IMR-90 (cell line): Measurements from ENCODE around the gene TIPIN. TPM values are rescaled to one million over a fixed set of nuclear protein-coding genes. Genes with fewer than 3 reads are reported as not detected.

Experiments used
- ATAC-seq: fragments of 200-7000 bp; cut with Tn5 transposase; 2 replicates; pipeline ENCODE4 v1.9.1; 2020; ENCODE audit warnings: low read depth, mild to moderate bottlenecking, moderate library complexity
- BruUV-seq: library from RNA; stranded (reverse); fragments of 400-500 nt; replicated peaks from 2 replicates; lab custom pipeline; 2021; lab: Mats Ljungman, UMichigan
- CTCF ChIA-PET: fragments of 300-600 bp; formaldehyde crosslinking; extraction: SDS; loops from one replicate; lab custom pipeline; 2021; ENCODE audit warnings: antibody characterized with exemption; lab: Yijun Ruan, JAX
- POLR2A ChIA-PET: fragments of 300-600 bp; sonication (Branson Sonifier 250); formaldehyde crosslinking; loops from one replicate; lab custom pipeline; 2022; ENCODE audit warnings: antibody characterized with exemption; ENCODE audit not compliant: unreplicated experiment; lab: Charles Lee
- DNase-seq: peaks from one replicate; pipeline ENCODE4 v3.0.0; 2013
- H2AFZ ChIP-seq: replicated peaks from 2 replicates; pipeline ENCODE3; 2013; ENCODE audit warnings: low read length, mild to moderate bottlenecking; ENCODE audit not compliant: poor library complexity
- H2AK5ac ChIP-seq: 2 replicates; pipeline ENCODE4 v1.6.1; 2013; ENCODE audit warnings: low read depth, low read length, inconsistent platforms
- H2AK9ac ChIP-seq: replicated peaks from 2 replicates; pipeline ENCODE3; 2013; ENCODE audit warnings: mild to moderate bottlenecking, low read depth, low read length, moderate library complexity; ENCODE audit not compliant: poor library complexity
- H2BK120ac ChIP-seq: 2 replicates; pipeline ENCODE4 v1.6.1; 2013; ENCODE audit warnings: low read depth, low read length, inconsistent platforms
- H2BK15ac ChIP-seq: 3 replicates; pipeline ENCODE4 v1.6.1; 2013; ENCODE audit warnings: low read depth, low read length, inconsistent platforms
- H2BK20ac ChIP-seq: 2 replicates; pipeline ENCODE4 v1.6.1; 2013; ENCODE audit warnings: low read depth, mild to moderate bottlenecking, inconsistent platforms, low read length, moderate library complexity
- H2BK5ac ChIP-seq: 2 replicates; pipeline ENCODE4 v1.6.1; 2013; ENCODE audit warnings: mild to moderate bottlenecking, low read depth, low read length, inconsistent platforms; ENCODE audit not compliant: poor library complexity, severe bottlenecking
- H3K14ac ChIP-seq: replicated peaks from 2 replicates; pipeline ENCODE4 v1.6.1; 2013; ENCODE audit warnings: low read depth, low read length, inconsistent platforms
- H3K18ac ChIP-seq: 2 replicates; pipeline ENCODE4 v1.6.1; 2013; ENCODE audit warnings: low read depth, low read length, control low read depth
- H3K23ac ChIP-seq: 2 replicates; pipeline ENCODE4 v1.6.1; 2013; ENCODE audit warnings: low read depth, low read length, inconsistent platforms
- H3K27ac ChIP-seq: 2 replicates; pipeline ENCODE4 v1.5.1; 2013; ENCODE audit warnings: mild to moderate bottlenecking, control low read depth, low read length; ENCODE audit not compliant: insufficient read depth
- H3K27me3 ChIP-seq: 2 replicates; pipeline ENCODE4 v1.6.1; 2013; ENCODE audit warnings: low read length; ENCODE audit not compliant: control insufficient read depth, insufficient read depth
- H3K36me3 ChIP-seq: 2 replicates; pipeline ENCODE4 v1.6.1; 2013; ENCODE audit warnings: low read length, mixed read lengths; ENCODE audit not compliant: control insufficient read depth, insufficient read depth
- H3K4ac ChIP-seq: 2 replicates; pipeline ENCODE4 v1.6.1; 2013; ENCODE audit warnings: low read depth, low read length, inconsistent platforms
- H3K4me1 ChIP-seq: 2 replicates; pipeline ENCODE4 v1.6.1; 2013; ENCODE audit warnings: low read length, mixed read lengths; ENCODE audit not compliant: control insufficient read depth, insufficient read depth
- H3K4me2 ChIP-seq: 2 replicates; pipeline ENCODE4 v1.6.1; 2013; ENCODE audit warnings: low read depth, mild to moderate bottlenecking, control low read depth, low read length, moderate library complexity
- H3K4me3 ChIP-seq: 2 replicates; pipeline ENCODE4 v1.5.1; 2013; ENCODE audit warnings: low read depth, mild to moderate bottlenecking, control low read depth, low read length, moderate library complexity; ENCODE audit not compliant: insufficient read depth
- H3K56ac ChIP-seq: 2 replicates; pipeline ENCODE4 v1.6.1; 2013; ENCODE audit warnings: low read length, inconsistent platforms; ENCODE audit not compliant: insufficient read depth; ENCODE audit errors: extremely low read depth
- H3K79me1 ChIP-seq, 2 experiments: 2 replicates each; pipeline ENCODE4 v1.6.1; 2013; ENCODE audit warnings: low read length in 2 of 2, inconsistent platforms in 1 of 2, low read depth in 1 of 2
- H3K9ac ChIP-seq: 2 replicates; pipeline ENCODE4 v1.6.1; 2013; ENCODE audit warnings: low read depth, low read length, control low read depth
- H3K9me1 ChIP-seq: 2 replicates; pipeline ENCODE4 v1.6.1; 2013; ENCODE audit warnings: low read length, inconsistent platforms; ENCODE audit not compliant: insufficient read depth
- H3K9me3 ChIP-seq: 2 replicates; pipeline ENCODE4 v1.6.1; 2013; ENCODE audit warnings: low read length; ENCODE audit not compliant: control insufficient read depth, insufficient read depth
- H4K20me1 ChIP-seq: 2 replicates; pipeline ENCODE4 v1.6.1; 2013; ENCODE audit warnings: low read length, inconsistent platforms; ENCODE audit not compliant: insufficient read depth
- H4K5ac ChIP-seq: 2 replicates; pipeline ENCODE4 v1.6.1; 2013; ENCODE audit warnings: mild to moderate bottlenecking, low read depth, low read length, control low read depth
- H4K8ac ChIP-seq, 2 experiments: 2 replicates each; pipeline ENCODE4 v1.6.1; 2013; ENCODE audit warnings: low read depth in 2 of 2, low read length in 2 of 2, control low read depth in 1 of 2, inconsistent platforms in 1 of 2
- H4K91ac ChIP-seq: 2 replicates; pipeline ENCODE4 v1.6.1; 2013; ENCODE audit warnings: low read depth, low read length, inconsistent platforms; ENCODE audit not compliant: insufficient read depth
- CEBPB ChIP-seq: IDR thresholded peaks from 2 replicates; pipeline ENCODE4 v1.6.1; 2012; ENCODE audit warnings: low read depth, low read length, improper control_type of control experiment
- CHD1 ChIP-seq: IDR thresholded peaks from 2 replicates; pipeline ENCODE4 v1.6.1; 2012; ENCODE audit warnings: low read depth, low read length, improper control_type of control experiment
- FOS ChIP-seq: fragments of 150-350 bp; IDR thresholded peaks from 2 replicates; pipeline ENCODE4 v1.6.1; 2016; ENCODE audit warnings: low read depth, low read length
- MAFK ChIP-seq: IDR thresholded peaks from 2 replicates; pipeline ENCODE4 v1.6.1; 2012; ENCODE audit warnings: low read depth, low read length, improper control_type of control experiment
- MAZ ChIP-seq: IDR thresholded peaks from 2 replicates; pipeline ENCODE4 v1.6.1; 2012; ENCODE audit warnings: low read depth, mild to moderate bottlenecking, low read length, improper control_type of control experiment, moderate library complexity, borderline replicate concordance
- MXI1 ChIP-seq: IDR thresholded peaks from 2 replicates; pipeline ENCODE4 v1.6.1; 2012; ENCODE audit warnings: low read depth, mild to moderate bottlenecking, low read length, moderate library complexity, borderline replicate concordance
- NFE2L2 ChIP-seq: fragments of 150-350 bp; IDR thresholded peaks from 2 replicates; pipeline ENCODE4 v1.6.1; 2016; ENCODE audit warnings: low read depth, mild to moderate bottlenecking, low read length
- POLR2A ChIP-seq: IDR thresholded peaks from 2 replicates; pipeline ENCODE4 v1.6.1; 2012; ENCODE audit warnings: mild to moderate bottlenecking, low read depth, low read length
- RAD21 ChIP-seq: IDR thresholded peaks from 2 replicates; pipeline ENCODE4 v1.6.1; 2012; ENCODE audit warnings: low read length, improper control_type of control experiment
- RCOR1 ChIP-seq: IDR thresholded peaks from 2 replicates; pipeline ENCODE4 v1.6.1; 2012; ENCODE audit warnings: mild to moderate bottlenecking, low read length, improper control_type of control experiment; ENCODE audit not compliant: insufficient replicate concordance
- RFX5 ChIP-seq: IDR thresholded peaks from 2 replicates; pipeline ENCODE4 v1.8.0; 2012; ENCODE audit warnings: low read depth, mild to moderate bottlenecking, low read length, moderate library complexity
- SMC3 ChIP-seq: fragments of 150-350 bp; IDR thresholded peaks from 2 replicates; pipeline ENCODE4 v1.6.1; 2016; ENCODE audit warnings: low read depth, mild to moderate bottlenecking, antibody characterized with exemption, low read length, moderate library complexity
- WGBS, 2 experiments: methylation state at CpG; one replicate each; pipeline versions ENCODE4 v1.1.5 to v1.1.7; 2013; ENCODE audit warnings: missing lambda C conversion rate in 2 of 2; ENCODE audit not compliant: insufficient read length in 1 of 2; ENCODE audit errors: extremely low coverage in 2 of 2; 5-methylcytosine and 5-hydroxymethylcytosine counted together
- dilution Hi-C: fragments of 300-500 bp; cut with HindIII; formaldehyde crosslinking; loops from one replicate; pipeline ENCODE4 v1.14.3; 2018; ENCODE audit warnings: low sequenced_read_pairs; ENCODE audit not compliant: unreplicated experiment
- in situ Hi-C: fragments of 300-500 bp; cut with MboI; formaldehyde crosslinking; loops from 3 replicates; pipeline ENCODE4 v1.14.3; 2019; ENCODE audit warnings: low sequenced_read_pairs, inconsistent platforms, mixed read lengths
- intact Hi-C: fragments of 100-400 bp; cut with micrococcal nuclease; formaldehyde crosslinking; loops from 2 replicates; pipeline ENCODE4 v1.10.0; 2022
- polyA plus RNA-seq, 3 experiments: library from polyadenylated mRNA; depleted of rRNA; stranded (reverse); fragments of >200 nt; gene quantifications; 2 replicates each; pipeline ENCODE4 v1.2.3, GENCODE V29; 2012; ENCODE audit warnings: low replicate concordance in 1 of 3
- total RNA-seq: library from RNA; depleted of rRNA; stranded (reverse); fragments of >200 nt; gene quantifications from 2 replicates; pipeline ENCODE4 v1.2.3, GENCODE V29; 2012
- TF ChIP-seq, protein P1 (sequence below): fragments of 150-350 bp; IDR thresholded peaks from 2 replicates; pipeline ENCODE4 v1.6.1; 2016; ENCODE audit warnings: low read depth, mild to moderate bottlenecking, low read length, moderate library complexity, borderline replicate concordance
- TF ChIP-seq, protein P2 (sequence below): conservative IDR thresholded peaks from 2 replicates; pipeline ENCODE4 v1.5.1; 2012; ENCODE audit warnings: mild to moderate bottlenecking, low read depth, low read length, improper control_type of control experiment
- TF ChIP-seq, protein P3 (sequence below): fragments of 150-350 bp; IDR thresholded peaks from 2 replicates; pipeline ENCODE4 v1.6.1; 2017; ENCODE audit warnings: mild to moderate bottlenecking, antibody characterized with exemption, low read length, low read depth

Gene TIPIN
- total and polyA plus RNA-seq, 2 of the 4 experiments (the other 2 are of a cell fraction): 6.3 to 7.3 TPM

DNA sequence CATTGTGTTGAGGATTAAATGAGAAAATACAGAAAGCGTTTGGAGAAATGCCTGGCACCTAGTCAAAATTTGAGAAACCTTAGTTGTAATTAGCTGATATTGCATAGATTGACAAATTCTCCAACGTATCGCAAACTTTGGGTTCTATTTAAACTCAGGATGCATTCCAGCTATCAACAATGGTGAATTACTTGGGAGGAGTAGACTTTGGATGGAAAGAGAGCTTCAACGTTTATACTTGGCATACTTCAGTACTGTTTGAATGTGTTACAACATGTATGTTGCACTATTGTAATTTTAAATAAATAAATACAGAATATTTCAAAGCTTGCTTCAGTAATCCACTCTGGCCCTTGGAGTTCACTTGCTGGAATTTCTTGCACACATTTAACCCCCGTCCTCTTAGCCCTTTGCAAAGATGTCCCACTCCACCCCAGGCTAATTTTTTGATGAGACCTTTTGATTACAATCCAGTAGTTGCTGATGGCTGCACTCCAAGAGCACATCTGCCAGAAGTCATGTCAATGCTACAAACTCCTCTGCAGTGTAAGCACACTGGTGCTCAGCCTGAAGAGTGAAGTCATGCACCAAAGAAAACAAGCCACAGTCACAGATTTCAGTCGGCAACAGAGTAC is 67.8 kb downstream of the TIPIN start:
- Histone ChIP-seq H4K20me1 (no peaks in the 10 kb centered on the region), H4K91ac (no peak overlapping the region), H3K27ac (no peak overlapping the region), H3K23ac (0 out of 2 replicates have a peak overlapping the region, but pooled peaks have one; percentile 45), H2AK5ac (no peak overlapping the region), H3K4me3 (no peak overlapping the region), H3K9me3 (no peaks in the 10 kb centered on the region), H3K36me3 (no peaks in the 10 kb centered on the region), H4K5ac (no peak overlapping the region), H3K79me1 (peaks cover 0 to 8% of the 10 kb centered on the region in 2 experiments; a peak in 1 of 4 replicates), H3K4me1 (peaks cover 5% of the 10 kb centered on the region; the same call in 1 of the 2 replicates), H3K18ac (no peak overlapping the region), H3K9me1 (no peaks in the 10 kb centered on the region), H2AFZ (no peak overlapping the region), H2BK20ac (no peak overlapping the region), H3K4ac (no peak overlapping the region), H3K14ac (no peak overlapping the region), H2BK120ac (no peak overlapping the region), H3K27me3 (peaks cover 3% of the 10 kb centered on the region), H3K4me2 (peak overlapping the region; percentile 59; the same call in 1 of the 2 replicates), H2BK15ac (no peak overlapping the region), H3K9ac (no peak overlapping the region), H2AK9ac (no peak overlapping the region), H3K56ac (no peak overlapping the region), H2BK5ac (no peak overlapping the region), H4K8ac (no peak overlapping the region)
- ChIA-PET POLR2A (no interaction called here), CTCF (interaction anchor here (0.6 to 1.0 kb wide), 2 partner anchors 28 to 231 kb away, joined by 3 read pairs; no protein-coding TSS in a partner anchor)
- dilution Hi-C loops (no loop called here), in situ Hi-C loops (loop anchor here (5.0 to 25.0 kb wide), 2 partner anchors 306 to 676 kb away; partner anchors contain the start of genes INTS14 and SLC24A1), intact Hi-C loops (loop anchor here (2.0 to 10.0 kb wide), 2 partner anchors 372 to 654 kb away; no protein-coding TSS in a partner anchor)
- WGBS, 2 experiments: 0% methylated on average over 1 of the region's 6 CpGs; no CpG with 5 or more reads in 1 of the 2 experiments
- no TSS peak for BruUV-seq
- ATAC-seq: peak; percentile 35
- DNase-seq: peak; percentile 61
- TF ChIP-seq FOS: no peak
- no peak for TF ChIP-seq POLR2A
- TF ChIP-seq, protein P1, sequence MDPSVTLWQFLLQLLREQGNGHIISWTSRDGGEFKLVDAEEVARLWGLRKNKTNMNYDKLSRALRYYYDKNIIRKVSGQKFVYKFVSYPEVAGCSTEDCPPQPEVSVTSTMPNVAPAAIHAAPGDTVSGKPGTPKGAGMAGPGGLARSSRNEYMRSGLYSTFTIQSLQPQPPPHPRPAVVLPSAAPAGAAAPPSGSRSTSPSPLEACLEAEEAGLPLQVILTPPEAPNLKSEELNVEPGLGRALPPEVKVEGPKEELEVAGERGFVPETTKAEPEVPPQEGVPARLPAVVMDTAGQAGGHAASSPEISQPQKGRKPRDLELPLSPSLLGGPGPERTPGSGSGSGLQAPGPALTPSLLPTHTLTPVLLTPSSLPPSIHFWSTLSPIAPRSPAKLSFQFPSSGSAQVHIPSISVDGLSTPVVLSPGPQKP: no peak
- TF ChIP-seq CEBPB: no peak
- no peak for TF ChIP-seq RAD21
- no peak for TF ChIP-seq SMC3
- TF ChIP-seq MAZ: no peak
- no peak for TF ChIP-seq MAFK
- TF ChIP-seq, protein P2, sequence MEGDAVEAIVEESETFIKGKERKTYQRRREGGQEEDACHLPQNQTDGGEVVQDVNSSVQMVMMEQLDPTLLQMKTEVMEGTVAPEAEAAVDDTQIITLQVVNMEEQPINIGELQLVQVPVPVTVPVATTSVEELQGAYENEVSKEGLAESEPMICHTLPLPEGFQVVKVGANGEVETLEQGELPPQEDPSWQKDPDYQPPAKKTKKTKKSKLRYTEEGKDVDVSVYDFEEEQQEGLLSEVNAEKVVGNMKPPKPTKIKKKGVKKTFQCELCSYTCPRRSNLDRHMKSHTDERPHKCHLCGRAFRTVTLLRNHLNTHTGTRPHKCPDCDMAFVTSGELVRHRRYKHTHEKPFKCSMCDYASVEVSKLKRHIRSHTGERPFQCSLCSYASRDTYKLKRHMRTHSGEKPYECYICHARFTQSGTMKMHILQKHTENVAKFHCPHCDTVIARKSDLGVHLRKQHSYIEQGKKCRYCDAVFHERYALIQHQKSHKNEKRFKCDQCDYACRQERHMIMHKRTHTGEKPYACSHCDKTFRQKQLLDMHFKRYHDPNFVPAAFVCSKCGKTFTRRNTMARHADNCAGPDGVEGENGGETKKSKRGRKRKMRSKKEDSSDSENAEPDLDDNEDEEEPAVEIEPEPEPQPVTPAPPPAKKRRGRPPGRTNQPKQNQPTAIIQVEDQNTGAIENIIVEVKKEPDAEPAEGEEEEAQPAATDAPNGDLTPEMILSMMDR: no peak
- TF ChIP-seq NFE2L2: no peak
- TF ChIP-seq, protein P3, sequence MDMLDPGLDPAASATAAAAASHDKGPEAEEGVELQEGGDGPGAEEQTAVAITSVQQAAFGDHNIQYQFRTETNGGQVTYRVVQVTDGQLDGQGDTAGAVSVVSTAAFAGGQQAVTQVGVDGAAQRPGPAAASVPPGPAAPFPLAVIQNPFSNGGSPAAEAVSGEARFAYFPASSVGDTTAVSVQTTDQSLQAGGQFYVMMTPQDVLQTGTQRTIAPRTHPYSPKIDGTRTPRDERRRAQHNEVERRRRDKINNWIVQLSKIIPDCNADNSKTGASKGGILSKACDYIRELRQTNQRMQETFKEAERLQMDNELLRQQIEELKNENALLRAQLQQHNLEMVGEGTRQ: no peak
- TF ChIP-seq RFX5: no peak
- no peak for TF ChIP-seq CHD1
- TF ChIP-seq MXI1: no peak
- TF ChIP-seq RCOR1: no peak
